HepG2 (cell line): ENCODE results near the gene CNOT6. TPM values are rescaled to one million over a fixed set of nuclear protein-coding genes. Genes with fewer than 3 reads are reported as not detected.

Experiments
- ATAC-seq: fragments of 200-7000 bp; cut with Tn5 transposase; 3 replicates; pipeline ENCODE4 v1.9.1; 2020; ENCODE audit warnings: mild to moderate bottlenecking, moderate library complexity
- BruUV-seq: library from RNA; stranded (reverse); fragments of 400-500 nt; replicated peaks from 2 replicates; lab custom pipeline; 2021; lab: Mats Ljungman, UMichigan
- CTCF ChIA-PET: fragments of 300-600 bp; formaldehyde crosslinking; extraction: SDS; loops from one replicate; lab custom pipeline; 2021; ENCODE audit warnings: low total read pairs, inconsistent platforms, low intra/inter-chr PET ratio; lab: Yijun Ruan, JAX
- POLR2A ChIA-PET: fragments of 350-600 bp; sonication (Branson Sonifier 250); formaldehyde crosslinking; loops from one replicate; lab custom pipeline; 2020; ENCODE audit warnings: antibody characterized with exemption, inconsistent platforms; lab: Yijun Ruan, JAX
- DNase-seq: peaks from one replicate; pipeline ENCODE4 v3.0.0-alpha.2; 2015; ENCODE audit warnings: low spot score
- FAIRE-seq: peaks from 3 replicates; lab custom pipeline; 2011; peaks lifted over from hg19 to GRCh38; lab: Jason Lieb, UNC
- H2AFZ ChIP-seq: one replicate; pipeline ENCODE4 v1.6.1; 2011; ENCODE audit warnings: low read length, inconsistent platforms
- H3K27ac ChIP-seq: fragments of 300-600 bp; 3 replicates; pipeline ENCODE4 v1.8.0; 2011; ENCODE audit warnings: mixed run types, mild to moderate bottlenecking, mixed read lengths, low read length, inconsistent platforms; ENCODE audit not compliant: insufficient read depth; ENCODE audit errors: extremely low read length
- H3K27me3 ChIP-seq, 2 experiments: fragments of 200-600 bp in 1 of 2; 2 replicates in 1 of 2; 3 replicates in 1 of 2; pipeline versions ENCODE4 v1.6.0 to v1.8.0; 2011; ENCODE audit warnings: low read length in 2 of 2, mild to moderate bottlenecking in 2 of 2, moderate library complexity in 2 of 2, inconsistent platforms in 1 of 2; ENCODE audit not compliant: insufficient read depth in 2 of 2, control insufficient read depth in 1 of 2
- H3K36me3 ChIP-seq, 2 experiments: fragments of 200-600 bp in 1 of 2; replicated peaks in 1 of 2; 2 replicates in 1 of 2; 3 replicates in 1 of 2; pipeline versions ENCODE4 v1.5.1 to v1.8.0; 2011; ENCODE audit warnings: low read length in 2 of 2, inconsistent platforms in 1 of 2; ENCODE audit not compliant: insufficient read depth in 2 of 2, control insufficient read depth in 1 of 2
- H3K4me1 ChIP-seq: 2 replicates; pipeline ENCODE4 v1.5.1; 2012; ENCODE audit warnings: low read length, inconsistent platforms; ENCODE audit not compliant: insufficient read depth
- H3K4me2 ChIP-seq: 2 replicates; pipeline ENCODE4 v1.6.0; 2011; ENCODE audit warnings: low read depth, low read length, inconsistent platforms
- H3K4me3 ChIP-seq, 3 experiments: fragments of 200-600 bp in 1 of 3; sonication (generic), shearing (Covaris generic) in 1 of 3; replicated peaks in 1 of 3; 2 replicates each; pipeline ENCODE4 v1.5.1; 2011 to 2016; ENCODE audit warnings: low read length in 3 of 3, inconsistent platforms in 2 of 3, low read depth in 2 of 3, mild to moderate bottlenecking in 2 of 3, control low read depth in 1 of 3, mixed read lengths in 1 of 3; ENCODE audit not compliant: insufficient read depth in 1 of 3
- H3K79me2 ChIP-seq: one replicate; pipeline ENCODE4 v1.6.1; 2011; ENCODE audit warnings: low read length, inconsistent platforms; ENCODE audit not compliant: insufficient read depth
- H3K9ac ChIP-seq: 2 replicates; pipeline ENCODE4 v1.6.0; 2011; ENCODE audit warnings: mild to moderate bottlenecking, low read depth, low read length, inconsistent platforms; ENCODE audit not compliant: insufficient read depth
- H3K9me3 ChIP-seq: 2 replicates; pipeline ENCODE4 v1.5.1; 2012; ENCODE audit warnings: mild to moderate bottlenecking, low read length
- H4K20me1 ChIP-seq: 2 replicates; pipeline ENCODE4 v1.6.0; 2011; ENCODE audit warnings: inconsistent platforms, mild to moderate bottlenecking, low read length, moderate library complexity; ENCODE audit not compliant: insufficient read depth
- ATF3 ChIP-seq: sonication (generic); formaldehyde crosslinking; IDR thresholded peaks from 2 replicates; pipeline ENCODE4 v1.4.0; 2020; ENCODE audit warnings: missing genetic modification reagents
- EHMT2 ChIP-seq: fragments of 200-600 bp; sonication (generic); IDR thresholded peaks from 2 replicates; pipeline ENCODE4 v1.7.0; 2017; ENCODE audit warnings: antibody characterized with exemption, low read depth, low read length, borderline replicate concordance
- KMT2B ChIP-seq: IDR thresholded peaks from 2 replicates; pipeline ENCODE4 v1.6.1; 2016; ENCODE audit warnings: missing genetic modification reagents, missing compliant biosample characterization
- NFIB ChIP-seq: sonication (generic); formaldehyde crosslinking; IDR thresholded peaks from 2 replicates; pipeline ENCODE4 v1.9.0; 2021; ENCODE audit warnings: missing genetic modification reagents, mild to moderate bottlenecking, borderline replicate concordance
- SIX4 ChIP-seq: sonication (generic); formaldehyde crosslinking; IDR thresholded peaks from 2 replicates; pipeline ENCODE4 v1.4.0; 2020; ENCODE audit warnings: missing genetic modification reagents
- ZNF20 ChIP-seq: sonication (generic); formaldehyde crosslinking; IDR thresholded peaks from 2 replicates; pipeline ENCODE4 v1.4.0; 2020; ENCODE audit warnings: mild to moderate bottlenecking, moderate library complexity, missing genetic modification reagents
- ZNF646 ChIP-seq: sonication (generic); formaldehyde crosslinking; IDR thresholded peaks from 2 replicates; pipeline ENCODE4 v1.9.0; 2021; ENCODE audit warnings: mild to moderate bottlenecking, missing genetic modification reagents
- WGBS: methylation state at CpG from one replicate; pipeline ENCODE4 v1.1.6; 2017; ENCODE audit warnings: low lambda C conversion rate; 5-methylcytosine and 5-hydroxymethylcytosine counted together
- in situ Hi-C: cut with HindIII; loops from 2 replicates; pipeline ENCODE4 v1.10.0; 2017; ENCODE audit warnings: low pct_unique_long_range_greater_than_20kb; ENCODE audit not compliant: extremely low pct_ligation_motif_present
- intact Hi-C: fragments of 100-400 bp; cut with micrococcal nuclease; formaldehyde crosslinking; loops from one replicate; pipeline ENCODE4 v1.10.0; 2022; ENCODE audit not compliant: unreplicated experiment
- polyA plus RNA-seq, 8 experiments: library from polyadenylated mRNA; depleted of rRNA in 3 of 8; stranded (reverse) in 7 of 8; unstranded in 1 of 8; fragments of >200 nt; fragmentation: Illumina TruSeq in 4 of 8; extraction: Trizol in 4 of 8; gene quantifications; 2 replicates each; pipeline versions ENCODE4 v1.2.1 to v1.2.3, GENCODE V29; 2011 to 2016; ENCODE audit warnings: low read depth in 4 of 8, missing spikeins in 1 of 8, mixed read lengths in 1 of 8; ENCODE audit not compliant: insufficient read depth in 1 of 8
- total RNA-seq, 5 experiments: library from RNA; depleted of rRNA; stranded (reverse); fragments of >200 nt; fragmentation: Illumina TruSeq; extraction: Trizol; gene quantifications; 2 replicates each; pipeline ENCODE4 v1.2.3, GENCODE V29; 2016; ENCODE audit warnings: low read depth in 1 of 5

Gene CNOT6
- total and polyA plus RNA-seq, 2 of the 13 experiments (the other 11 are each of a cell fraction or from before 2014, with no cell fraction given), result 8.8 to 9.1 TPM

- Histone ChIP-seq H3K4me3 (no peak overlapping the region), H3K9me3 (no peaks in the 10 kb centered on the region), H3K27me3 (no peaks in the 10 kb centered on the region; a peak in 1 of 5 replicates), H3K36me3 (peaks cover 1 to 5% of the 10 kb centered on the region in 2 experiments; a peak in 1 of 5 replicates), H2AFZ (no peak overlapping the region), H3K9ac (no peak overlapping the region), H4K20me1 (peaks cover 13% of the 10 kb centered on the region), H3K79me2 (peaks cover 28% of the 10 kb centered on the region), H3K27ac (no peak overlapping the region), H3K4me2 (no peak overlapping the region), H3K4me1 (peaks cover 33% of the 10 kb centered on the region)
- intact Hi-C loops (no loop called here), in situ Hi-C loops (no loop called here)
- TF ChIP-seq EHMT2 (no peak), SIX4 (CRISPR knock-in tag) (no peak), KMT2B (CRISPR knock-in tag) (no peak), ZNF20 (CRISPR knock-in tag) (no peak)
- ATAC-seq, result no peak
- ChIA-PET CTCF (no interaction called here), POLR2A (interaction anchor here (0.6 kb wide), 1 partner anchor 79 kb away, joined by 3 read pairs; no protein-coding TSS in a partner anchor)
- 95% methylated on average over 10 of the region's 11 CpGs for WGBS
- BruUV-seq, result no TSS peak
- DNase-seq, result no peak
- FAIRE-seq, result no peak
Observed at GRCh38 chr5:180492226-180492903, 1.8 kb upstream of the CNOT6 start.

GRCh38 chr5:180494510-180495181, 467 bp downstream of the CNOT6 start:
- peak; percentile 42 for ATAC-seq
- intact Hi-C loops, result no loop called here
- peaks cover 45% of the 10 kb centered on the region for H3K4me1 ChIP-seq
- no peak for FAIRE-seq
- peaks cover 48% of the 10 kb centered on the region for H3K79me2 ChIP-seq
- peak overlapping the region; percentile 95 for H3K9ac ChIP-seq
- no peaks in the 10 kb centered on the region for H3K9me3 ChIP-seq
- in situ Hi-C loops, result no loop called here
- peak overlapping the region; percentile 85 for H3K4me2 ChIP-seq
- WGBS, result 1% methylated on average over 14 of the region's 92 CpGs
- H3K4me3 ChIP-seq, result peak overlapping the region; percentile 77 to 99 (median 86)
- H2AFZ ChIP-seq, result no peak overlapping the region
- DNase-seq, result peak; percentile 12
- CTCF ChIA-PET, result no interaction called here
- POLR2A ChIA-PET, result interaction anchor here (1.8 kb wide), 1 partner anchor 10 kb away, joined by 3 read pairs; no protein-coding TSS in a partner anchor
- BruUV-seq, result no TSS peak
- H3K27me3 ChIP-seq, result no peaks in the 10 kb centered on the region; a peak in 1 of 5 replicates
- peak overlapping the region; percentile 95 for H3K27ac ChIP-seq
- H4K20me1 ChIP-seq, result peaks cover 19% of the 10 kb centered on the region
- peaks cover 1 to 5% of the 10 kb centered on the region in 2 experiments; a peak in 1 of 5 replicates for H3K36me3 ChIP-seq
- TF ChIP-seq ZNF646 (CRISPR knock-in tag) (no peak), ATF3 (CRISPR knock-in tag) (no peak), NFIB (CRISPR knock-in tag) (no peak)
